Hematopoietic multipotent progenitor cell treated with erythropoietin and hydrocortisone succinate and interleukin-3 and kit ligand, for 4 days (in vitro differentiated cells): Measurements from ENCODE around the gene ZFP69.
A peak's percentile ranks its signal among the peaks of the same experiment; 100 is the strongest.

Experiments used
- DNase-seq: peaks from one replicate; pipeline ENCODE4 v3.0.0-alpha.2; 2015

Gene ZFP69

DNA sequence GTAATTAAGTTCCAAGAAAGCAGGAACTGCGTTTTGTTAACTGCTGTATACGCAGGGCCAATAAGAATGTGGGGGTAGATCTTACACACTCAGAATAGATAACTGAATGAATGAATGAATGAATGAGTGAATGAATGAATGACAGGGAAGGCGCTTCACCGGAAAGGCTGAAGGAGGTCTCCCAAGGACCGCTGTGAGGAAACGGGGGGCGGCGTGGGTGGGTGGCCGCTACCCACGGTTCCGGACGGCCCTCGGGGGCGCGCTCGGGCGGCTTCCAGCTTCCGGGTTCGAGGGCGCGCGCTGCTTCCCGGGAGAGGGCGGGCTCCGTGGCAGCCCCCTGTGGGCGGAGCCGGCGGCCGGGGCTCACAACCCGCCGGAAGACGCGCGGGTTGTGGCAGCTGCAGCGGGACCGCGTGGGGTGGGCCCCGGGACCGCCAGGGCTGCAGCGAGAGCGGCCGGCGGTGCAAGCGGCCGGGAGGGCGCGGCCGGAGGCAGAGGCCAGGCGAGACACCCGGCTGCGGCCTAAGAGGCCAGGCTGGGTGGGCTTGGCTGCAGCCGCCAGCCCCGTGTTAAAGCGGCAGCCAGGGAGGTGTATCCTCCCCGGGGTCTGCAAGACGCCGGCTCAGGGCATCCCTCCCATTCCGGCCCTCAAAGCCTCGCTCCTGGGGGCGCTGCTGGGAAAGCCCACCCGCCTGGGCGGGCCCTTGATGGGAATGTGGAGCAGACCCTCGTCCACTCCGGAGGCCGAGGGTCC lies at the start of gene ZFP69:
TSS of gene ZFP69 (plus strand) at position 367 of the 754 bp plus-strand sequence. CDS start 2,072 bp downstream, outside the sequence.
- DNase-seq = peak; percentile 92

- no peak for DNase-seq
Observed at GRCh38 chr1:40431385-40431784, 45.7 kb upstream of the ZFP69 start.

DNA sequence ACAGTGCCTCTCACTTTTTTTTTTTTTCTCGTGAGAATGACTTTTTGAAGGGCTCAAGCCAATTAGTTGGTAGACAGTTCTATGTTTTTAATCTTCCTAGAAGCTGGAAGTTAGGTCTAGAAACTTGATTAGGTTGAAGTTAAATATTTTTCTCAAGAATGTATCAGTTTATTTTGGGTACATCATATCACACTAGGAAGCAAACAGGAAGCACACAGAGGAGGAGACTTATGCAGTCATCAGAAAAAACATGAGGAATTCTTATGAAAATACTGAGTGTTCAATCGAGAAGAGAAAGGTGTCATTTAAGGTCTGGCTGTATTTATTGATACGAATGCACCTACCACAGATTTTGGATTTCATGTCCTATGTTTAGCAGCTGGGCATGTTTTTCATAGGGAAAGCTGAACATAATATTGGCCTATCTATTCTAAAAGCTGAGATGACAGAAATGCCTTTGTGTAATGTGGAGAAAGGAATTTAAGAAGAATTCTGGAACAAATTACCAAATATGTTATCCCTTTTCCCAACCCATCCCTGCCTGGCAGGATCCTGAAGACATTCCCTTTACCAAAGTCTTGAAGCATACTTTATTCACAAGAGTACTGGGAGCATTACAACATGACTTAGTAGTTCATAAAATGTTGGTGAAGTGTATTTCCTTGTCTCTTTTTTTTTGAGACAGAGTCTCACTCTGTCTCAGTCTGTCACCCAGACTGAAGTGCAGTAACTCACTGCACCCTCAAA lies 44.3 kb upstream of the ZFP69 start:
- no peak for DNase-seq

DNA sequence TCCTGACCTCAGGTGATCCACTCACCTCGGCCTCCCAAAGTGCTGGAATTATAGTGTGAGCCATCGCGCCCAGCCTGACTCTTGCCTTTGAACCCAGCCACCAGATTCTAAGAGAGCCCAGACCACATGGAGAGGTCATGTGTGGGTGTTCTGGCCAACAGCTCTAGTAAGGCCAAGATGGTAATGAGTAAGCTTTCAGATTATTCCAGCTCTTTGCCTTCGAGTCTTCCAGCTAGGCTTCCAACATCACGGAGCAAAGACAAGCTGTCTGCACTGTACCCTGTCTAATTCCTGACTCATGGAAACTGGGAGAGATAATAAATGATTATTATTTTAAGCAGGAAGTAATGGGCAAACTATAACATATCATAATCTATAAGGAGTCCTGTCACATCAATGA lies 41.6 kb upstream of the ZFP69 start:
- DNase-seq = no peak

- DNase-seq = no peak
Observed at GRCh38 chr1:40435876-40436275, 41.2 kb upstream of the ZFP69 start.

- DNase-seq = peak; percentile 66
Observed at GRCh38 chr1:40438391-40439015, 38.6 kb upstream of the ZFP69 start.

DNA sequence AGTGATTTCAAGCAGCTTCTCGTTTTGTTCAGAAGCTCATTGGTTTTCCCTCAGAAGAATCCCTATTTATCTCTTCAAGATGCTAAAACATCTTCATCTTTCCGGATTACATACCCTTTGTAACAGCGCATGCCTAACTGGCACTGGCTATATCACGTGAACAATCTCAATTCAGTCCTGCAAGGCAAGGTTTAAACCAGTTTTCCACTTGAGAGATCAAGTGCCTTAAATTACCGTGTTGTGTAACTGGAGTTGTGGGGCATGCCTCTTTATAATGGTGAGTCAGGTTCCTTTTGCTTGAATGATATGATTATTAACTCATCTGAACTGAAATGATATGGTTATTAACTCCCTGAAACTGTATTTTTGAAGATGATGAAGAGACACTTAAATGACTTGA lies 37.8 kb upstream of the ZFP69 start:
- no peak for DNase-seq

- DNase-seq = peak; percentile 95
Observed at GRCh38 chr1:40449684-40450494, 27.2 kb upstream of the ZFP69 start, which contains the start of gene ZFP69B. Gene ZFP69B (plus strand): TSS chr1:40450476. CDS start chr1:40450962, 486 bp downstream.

GRCh38 chr1:40450495-40451237 lies 26.4 kb upstream of the ZFP69 start:
- DNase-seq = no peak

GRCh38 chr1:40451238-40451585 lies 25.9 kb upstream of the ZFP69 start:
- no peak for DNase-seq

DNA sequence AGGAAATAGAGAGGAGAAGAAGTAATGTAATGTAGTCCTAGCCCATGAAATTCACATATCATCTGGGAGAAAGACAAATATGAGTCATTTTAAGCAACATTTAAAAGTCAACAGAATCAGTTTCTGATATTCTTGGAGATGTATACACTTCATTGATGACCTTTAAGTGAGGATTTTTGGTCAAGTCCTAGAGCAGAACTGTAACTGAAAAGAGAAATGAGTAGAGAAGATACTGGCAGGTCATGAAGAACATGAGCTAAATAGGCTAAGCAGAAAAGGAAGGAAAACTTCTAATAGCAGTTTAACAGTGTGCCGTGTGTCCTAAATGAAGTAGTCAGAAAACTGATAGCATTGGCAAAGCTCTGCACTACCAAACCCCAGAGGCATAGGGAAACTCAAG lies 22.2 kb upstream of the ZFP69 start:
- DNase-seq = no peak

DNA sequence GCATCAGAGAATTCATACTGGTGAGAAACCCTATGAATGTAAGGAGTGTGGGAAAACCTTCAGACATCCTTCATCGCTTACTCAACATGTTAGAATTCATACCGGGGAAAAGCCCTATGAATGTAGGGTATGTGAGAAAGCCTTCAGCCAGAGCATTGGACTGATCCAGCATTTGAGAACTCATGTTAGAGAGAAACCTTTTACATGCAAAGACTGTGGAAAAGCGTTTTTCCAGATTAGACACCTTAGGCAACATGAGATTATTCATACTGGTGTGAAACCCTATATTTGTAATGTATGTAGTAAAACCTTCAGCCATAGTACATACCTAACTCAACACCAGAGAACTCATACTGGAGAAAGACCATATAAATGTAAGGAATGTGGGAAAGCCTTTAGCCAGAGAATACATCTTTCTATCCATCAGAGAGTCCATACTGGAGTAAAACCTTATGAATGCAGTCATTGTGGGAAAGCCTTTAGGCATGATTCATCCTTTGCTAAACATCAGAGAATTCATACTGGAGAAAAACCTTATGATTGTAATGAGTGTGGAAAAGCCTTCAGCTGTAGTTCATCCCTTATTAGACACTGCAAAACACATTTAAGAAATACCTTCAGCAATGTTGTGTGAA lies 14.0 kb upstream of the ZFP69 start:
- no peak for DNase-seq

DNA sequence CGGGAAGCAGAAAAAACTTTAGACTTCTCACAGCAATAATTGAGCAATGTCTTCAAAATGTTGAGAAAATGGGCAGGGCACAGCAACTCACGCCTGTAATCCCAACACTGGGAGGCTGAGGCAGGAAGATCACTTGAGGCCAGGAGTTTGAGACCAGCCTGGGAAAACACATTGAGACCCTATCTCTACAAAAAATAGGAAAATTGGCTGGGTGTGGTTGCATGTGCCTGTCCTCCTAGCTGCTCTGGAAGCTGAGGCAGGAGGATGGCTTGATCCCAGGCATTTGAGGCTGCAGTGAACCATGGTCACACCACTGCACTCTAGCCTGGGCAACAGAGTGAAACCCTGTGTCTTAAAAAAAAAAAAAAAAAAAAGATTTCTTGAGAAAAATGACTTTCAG lies 7.8 kb upstream of the ZFP69 start:
- no peak for DNase-seq

- DNase-seq = no peak
Observed at GRCh38 chr1:40475268-40475667, 1.8 kb upstream of the ZFP69 start.

DNA sequence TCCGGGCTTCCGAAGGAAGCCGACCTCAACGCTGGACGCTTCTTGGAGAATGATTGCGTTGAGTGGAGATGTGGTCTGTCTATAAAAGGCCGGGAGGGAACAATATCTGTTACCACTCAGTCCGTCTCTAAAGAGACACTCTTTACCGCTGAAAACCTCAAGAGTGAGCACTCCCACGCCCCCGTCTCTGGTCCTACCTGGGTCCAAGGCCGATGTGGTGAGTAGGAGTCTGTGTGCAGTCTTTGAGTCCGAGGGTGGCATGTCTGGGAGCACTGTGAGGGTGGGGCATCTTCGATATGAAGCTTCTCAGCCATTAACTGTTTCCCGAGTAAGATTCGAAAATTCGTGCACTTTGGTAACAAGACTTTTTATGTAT lies 576 bp downstream of the ZFP69 start:
- peak; percentile 56 for DNase-seq

DNA sequence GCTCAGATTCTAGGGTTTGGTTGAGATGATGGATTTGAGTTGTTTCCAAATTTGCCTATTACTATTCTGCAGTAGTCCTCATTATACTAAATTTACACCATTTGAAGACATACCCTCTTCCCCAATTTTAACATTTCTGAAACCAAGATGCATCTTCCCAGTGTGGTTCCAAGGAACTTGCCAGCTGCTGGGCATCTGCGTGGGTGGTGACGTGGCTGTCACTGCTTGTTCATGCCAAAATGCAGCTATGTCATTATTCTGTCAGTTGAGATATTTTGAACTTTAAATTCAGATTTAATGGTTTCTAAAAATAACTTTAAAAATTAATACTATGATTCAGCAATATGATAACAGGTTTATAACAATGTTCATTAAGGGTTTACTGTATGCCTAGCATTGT lies 1.2 kb downstream of the ZFP69 start:
- no peak for DNase-seq

- no peak for DNase-seq
Observed at GRCh38 chr1:40479156-40479555, 2.1 kb downstream of the ZFP69 start.

GRCh38 chr1:40495315-40495903 lies 18.3 kb downstream of the ZFP69 start:
- no peak for DNase-seq

GRCh38 chr1:40502651-40503050 lies 25.6 kb downstream of the ZFP69 start:
- peak; percentile 7 for DNase-seq

GRCh38 chr1:40507973-40508372 lies 30.9 kb downstream of the ZFP69 start:
- DNase-seq = no peak
